Thyroid gland (tissue), 4 donors: Measurements from ENCODE around the gene ADRA2C.

Experiments
- CTCF ChIP-seq, 6 experiments: fragments of 200-600 bp in 3 of 6; fragments of 450-650 bp in 3 of 6; sonication (generic) in 3 of 6; IDR thresholded peaks; one replicate each; pipeline ENCODE4 v1.5.1; 2016 to 2019; ENCODE audit warnings: antibody characterized with exemption in 6 of 6, mild to moderate bottlenecking in 2 of 6, inconsistent platforms in 1 of 6, moderate library complexity in 1 of 6
- POLR2A ChIP-seq, 2 donors: fragments of 450-650 bp; IDR thresholded peaks; one replicate each; pipeline ENCODE4 v1.6.1; 2017; ENCODE audit warnings: antibody characterized with exemption in 2 of 2, mild to moderate bottlenecking in 2 of 2, moderate library complexity in 1 of 2

GRCh38 chr4:3753726-3754412, 12.3 kb upstream of the ADRA2C start:
- TF ChIP-seq CTCF (IDR thresholded peaks at IDR 0.05) (no peak), POLR2A (IDR thresholded peaks at IDR 0.05) (no peak)
